HepG2 (cell line): Measurements from ENCODE around the gene FFAR1. TPM values are rescaled to one million over a fixed set of nuclear protein-coding genes. Genes with fewer than 3 reads are reported as not detected.

Source experiments
- CTCF ChIP-seq: sonication (generic); formaldehyde crosslinking; IDR thresholded peaks from 2 replicates; pipeline ENCODE4 v1.5.0; 2020; ENCODE audit warnings: mild to moderate bottlenecking, missing genetic modification reagents, moderate library complexity
- ETS1 ChIP-seq: sonication (generic); formaldehyde crosslinking; IDR thresholded peaks from 2 replicates; pipeline ENCODE4 v1.4.0; 2020; ENCODE audit warnings: missing genetic modification reagents
- FOXJ3 ChIP-seq: sonication (generic); formaldehyde crosslinking; IDR thresholded peaks from 2 replicates; pipeline ENCODE4 v1.4.0; 2020; ENCODE audit warnings: missing genetic modification reagents, mild to moderate bottlenecking, borderline replicate concordance
- GABPA ChIP-seq, 2 experiments: IDR thresholded peaks; 2 replicates each; pipeline ENCODE4 v1.6.1; 2011 to 2016; ENCODE audit warnings: low read depth in 2 of 2, low read length in 1 of 2, missing biosample characterization in 1 of 2, missing genetic modification characterization in 1 of 2
- HDAC6 ChIP-seq: fragments of 200-600 bp; sonication (generic); IDR thresholded peaks from 2 replicates; pipeline ENCODE4 v1.7.0; 2017; ENCODE audit warnings: mild to moderate bottlenecking, antibody characterized with exemption, low read length, low read depth
- ISX ChIP-seq: sonication (generic); formaldehyde crosslinking; conservative IDR thresholded peaks from 2 replicates; pipeline ENCODE4 v1.5.0; 2020; ENCODE audit warnings: missing genetic modification reagents
- KDM1A ChIP-seq: IDR thresholded peaks from 2 replicates; pipeline ENCODE4 v1.6.1; 2016; ENCODE audit warnings: missing compliant biosample characterization
- NR0B2 ChIP-seq: sonication (generic); formaldehyde crosslinking; IDR thresholded peaks from 2 replicates; pipeline ENCODE4 v1.4.0; 2020; ENCODE audit warnings: mild to moderate bottlenecking, missing genetic modification reagents
- SCMH1 ChIP-seq: sonication (generic); formaldehyde crosslinking; IDR thresholded peaks from 2 replicates; pipeline ENCODE4 v1.9.0; 2021; ENCODE audit warnings: missing genetic modification reagents, mild to moderate bottlenecking, borderline replicate concordance
- ZFP36L1 ChIP-seq: sonication (generic); formaldehyde crosslinking; IDR thresholded peaks from 2 replicates; pipeline ENCODE4 v1.8.0; 2022; ENCODE audit warnings: mild to moderate bottlenecking, missing genetic modification reagents, moderate library complexity
- ZFP62 ChIP-seq: sonication (generic); formaldehyde crosslinking; IDR thresholded peaks from 2 replicates; pipeline ENCODE4 v1.4.0; 2020; ENCODE audit warnings: missing genetic modification reagents
- ZNF280D ChIP-seq: sonication (generic); formaldehyde crosslinking; IDR thresholded peaks from 2 replicates; pipeline ENCODE4 v1.5.1; 2020; ENCODE audit warnings: mild to moderate bottlenecking, missing genetic modification reagents
- ZNF33A ChIP-seq: sonication (generic); formaldehyde crosslinking; IDR thresholded peaks from 2 replicates; pipeline ENCODE4 v1.5.1; 2020; ENCODE audit warnings: missing genetic modification reagents, mild to moderate bottlenecking, moderate library complexity, borderline replicate concordance
- ZNF713 ChIP-seq: sonication (generic); formaldehyde crosslinking; IDR thresholded peaks from 2 replicates; pipeline ENCODE4 v1.4.0; 2020; ENCODE audit warnings: mild to moderate bottlenecking, missing genetic modification reagents
- polyA plus RNA-seq, 8 experiments: library from polyadenylated mRNA; depleted of rRNA in 3 of 8; stranded (reverse) in 7 of 8; unstranded in 1 of 8; fragments of >200 nt; fragmentation: Illumina TruSeq in 4 of 8; extraction: Trizol in 4 of 8; gene quantifications; 2 replicates each; pipeline versions ENCODE4 v1.2.1 to v1.2.3, GENCODE V29; 2011 to 2016; ENCODE audit warnings: low read depth in 4 of 8, missing spikeins in 1 of 8, mixed read lengths in 1 of 8; ENCODE audit not compliant: insufficient read depth in 1 of 8
- total RNA-seq, 5 experiments: library from RNA; depleted of rRNA; stranded (reverse); fragments of >200 nt; fragmentation: Illumina TruSeq; extraction: Trizol; gene quantifications; 2 replicates each; pipeline ENCODE4 v1.2.3, GENCODE V29; 2016; ENCODE audit warnings: low read depth in 1 of 5
- TF ChIP-seq, protein P1 (sequence below): fragments of 450-650 bp; IDR thresholded peaks from 2 replicates; pipeline ENCODE4 v1.6.1; 2017
- TF ChIP-seq, protein P2 (sequence below): IDR thresholded peaks from 2 replicates; pipeline ENCODE4 v1.6.1; 2016; ENCODE audit warnings: mild to moderate bottlenecking, missing biosample characterization, missing genetic modification reagents
- TF ChIP-seq, protein P3 (sequence below): sonication (generic); formaldehyde crosslinking; IDR thresholded peaks from 2 replicates; pipeline ENCODE4 v1.4.0; 2020; ENCODE audit warnings: missing genetic modification reagents, borderline replicate concordance

The FFAR1 gene
- total and polyA plus RNA-seq, 2 of the 13 experiments (the other 11 are each of a cell fraction or from before 2014, with no cell fraction given), result not detected

DNA sequence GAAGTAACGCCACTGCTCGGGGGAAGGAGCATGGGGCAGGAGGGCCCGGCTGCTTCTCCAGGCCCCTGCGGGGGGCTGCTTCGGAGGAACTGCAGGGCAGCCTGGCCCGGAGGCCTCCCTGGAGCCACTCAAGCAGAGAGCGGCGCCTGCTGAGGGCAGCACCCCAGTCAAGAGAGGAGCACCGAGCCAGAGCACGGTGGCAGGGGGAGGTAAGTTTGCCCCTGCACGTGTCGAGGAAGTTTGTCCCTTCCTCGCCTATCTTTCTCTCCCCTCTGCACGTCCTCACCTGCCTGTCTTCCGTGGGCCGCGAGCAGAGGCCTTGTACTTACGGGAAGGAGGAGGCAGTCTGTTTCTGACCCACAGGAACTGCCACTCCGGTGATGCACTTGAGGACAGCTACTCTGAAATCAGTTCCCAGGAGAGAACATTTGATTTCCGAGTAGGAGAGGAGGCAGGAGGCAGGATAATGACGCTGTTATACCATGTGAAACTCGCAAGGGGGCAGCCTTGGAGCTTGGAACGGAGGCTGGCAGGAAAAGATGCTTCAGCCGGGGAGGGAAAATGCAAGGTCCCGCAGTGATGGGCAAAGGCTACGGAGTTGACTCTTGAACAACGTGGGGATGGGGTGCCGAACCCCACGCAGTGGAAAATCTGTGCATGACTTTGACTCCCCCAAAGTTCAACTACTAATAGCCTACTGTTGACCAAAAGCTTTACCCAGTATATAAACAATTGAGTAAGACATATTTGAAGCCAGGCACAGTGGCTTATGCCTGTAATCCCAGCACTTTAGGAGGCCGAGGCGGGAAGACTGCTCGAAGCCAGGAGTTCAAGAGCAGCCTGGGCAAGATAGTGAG lies 5.0 kb downstream of the FFAR1 start (continued):
- TF ChIP-seq CTCF (CRISPR knock-in tag) (peak; percentile 97), KDM1A (no peak), SCMH1 (CRISPR knock-in tag) (no peak), GABPA (IDR thresholded peaks at IDR 0.05; ENCODE audit: low read depth, low read length) (no peak), GABPA (CRISPR knock-in tag; IDR thresholded peaks at IDR 0.05; ENCODE audit: low read depth) (no peak), ZNF280D (CRISPR knock-in tag) (no peak), FOXJ3 (no peak), NR0B2 (CRISPR knock-in tag) (no peak), ZFP36L1 (CRISPR knock-in tag) (no peak), ETS1 (CRISPR knock-in tag) (no peak), ISX (no peak), ZNF713 (CRISPR knock-in tag) (no peak), ZFP62 (CRISPR knock-in tag) (no peak), ZNF33A (CRISPR knock-in tag) (no peak), HDAC6 (no peak)
- TF ChIP-seq, protein P1, sequence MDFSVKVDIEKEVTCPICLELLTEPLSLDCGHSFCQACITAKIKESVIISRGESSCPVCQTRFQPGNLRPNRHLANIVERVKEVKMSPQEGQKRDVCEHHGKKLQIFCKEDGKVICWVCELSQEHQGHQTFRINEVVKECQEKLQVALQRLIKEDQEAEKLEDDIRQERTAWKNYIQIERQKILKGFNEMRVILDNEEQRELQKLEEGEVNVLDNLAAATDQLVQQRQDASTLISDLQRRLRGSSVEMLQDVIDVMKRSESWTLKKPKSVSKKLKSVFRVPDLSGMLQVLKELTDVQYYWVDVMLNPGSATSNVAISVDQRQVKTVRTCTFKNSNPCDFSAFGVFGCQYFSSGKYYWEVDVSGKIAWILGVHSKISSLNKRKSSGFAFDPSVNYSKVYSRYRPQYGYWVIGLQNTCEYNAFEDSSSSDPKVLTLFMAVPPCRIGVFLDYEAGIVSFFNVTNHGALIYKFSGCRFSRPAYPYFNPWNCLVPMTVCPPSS, result no peak
- TF ChIP-seq, protein P2, sequence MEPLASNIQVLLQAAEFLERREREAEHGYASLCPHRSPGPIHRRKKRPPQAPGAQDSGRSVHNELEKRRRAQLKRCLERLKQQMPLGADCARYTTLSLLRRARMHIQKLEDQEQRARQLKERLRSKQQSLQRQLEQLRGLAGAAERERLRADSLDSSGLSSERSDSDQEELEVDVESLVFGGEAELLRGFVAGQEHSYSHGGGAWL (CRISPR knock-in tag), result no peak
- TF ChIP-seq, protein P3, sequence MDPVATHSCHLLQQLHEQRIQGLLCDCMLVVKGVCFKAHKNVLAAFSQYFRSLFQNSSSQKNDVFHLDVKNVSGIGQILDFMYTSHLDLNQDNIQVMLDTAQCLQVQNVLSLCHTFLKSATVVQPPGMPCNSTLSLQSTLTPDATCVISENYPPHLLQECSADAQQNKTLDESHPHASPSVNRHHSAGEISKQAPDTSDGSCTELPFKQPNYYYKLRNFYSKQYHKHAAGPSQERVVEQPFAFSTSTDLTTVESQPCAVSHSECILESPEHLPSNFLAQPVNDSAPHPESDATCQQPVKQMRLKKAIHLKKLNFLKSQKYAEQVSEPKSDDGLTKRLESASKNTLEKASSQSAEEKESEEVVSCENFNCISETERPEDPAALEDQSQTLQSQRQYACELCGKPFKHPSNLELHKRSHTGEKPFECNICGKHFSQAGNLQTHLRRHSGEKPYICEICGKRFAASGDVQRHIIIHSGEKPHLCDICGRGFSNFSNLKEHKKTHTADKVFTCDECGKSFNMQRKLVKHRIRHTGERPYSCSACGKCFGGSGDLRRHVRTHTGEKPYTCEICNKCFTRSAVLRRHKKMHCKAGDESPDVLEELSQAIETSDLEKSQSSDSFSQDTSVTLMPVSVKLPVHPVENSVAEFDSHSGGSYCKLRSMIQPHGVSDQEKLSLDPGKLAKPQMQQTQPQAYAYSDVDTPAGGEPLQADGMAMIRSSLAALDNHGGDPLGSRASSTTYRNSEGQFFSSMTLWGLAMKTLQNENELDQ (CRISPR knock-in tag), result no peak
